Ureter (tissue), 1 donor: ENCODE data around the gene NSD1. TPM values are rescaled to one million over a fixed set of nuclear protein-coding genes. Genes with fewer than 3 reads are reported as not detected.
"Not testable (repeated sequence)": the region's sequence is repeated elsewhere in the genome, so short reads cannot be mapped to it uniquely, and the experiment has no call there.

Experiments used
- DNase-seq: peaks from one replicate; pipeline ENCODE4 v3.0.0-alpha.2; 2020; ENCODE audit warnings: low spot score
- total RNA-seq: library from RNA; stranded (reverse); gene quantifications from one replicate; pipeline ENCODE4 v1.2.4, GENCODE V29; 2023
- donor health status: DM: yes; HTN: yes; CAD: no.

Gene NSD1
- total RNA-seq, 1 donor from 2014 or later, result 118 TPM

DNA sequence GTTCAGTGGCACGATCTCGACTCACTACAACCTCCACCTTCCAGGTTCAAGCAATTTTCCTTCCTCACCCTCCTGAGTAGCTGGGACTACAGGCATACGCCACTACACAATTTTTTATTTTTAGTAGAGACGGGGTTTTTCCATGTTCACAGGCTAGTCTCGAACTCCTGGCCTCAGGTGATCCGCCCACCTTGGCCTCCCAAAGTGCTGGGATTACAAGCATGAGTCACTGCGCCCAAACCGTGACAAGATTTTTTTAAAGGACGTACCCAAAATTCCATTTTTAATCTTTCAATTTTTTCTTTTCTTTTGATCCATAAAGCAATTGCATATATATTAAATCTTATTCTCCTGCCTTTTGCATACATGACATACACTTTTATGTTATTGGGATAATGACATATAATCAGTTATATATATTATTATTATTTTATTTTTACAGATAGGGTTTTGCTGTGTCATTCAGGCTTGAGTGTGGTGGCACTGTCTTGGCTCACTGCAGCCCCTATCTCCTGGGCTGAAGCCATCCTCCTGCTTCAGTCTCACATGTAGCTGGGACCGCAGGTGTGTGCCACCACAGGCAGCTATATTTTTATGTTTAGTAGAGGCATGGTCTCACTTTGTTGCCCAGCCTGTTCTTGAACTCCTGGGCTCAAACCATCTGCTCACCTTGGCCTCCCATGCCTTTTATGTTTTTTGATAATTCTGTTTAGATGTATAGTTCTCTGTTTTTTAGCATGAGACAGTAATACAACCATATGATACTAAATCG, 98.1 kb downstream of the NSD1 start:
- no peak for DNase-seq

DNA sequence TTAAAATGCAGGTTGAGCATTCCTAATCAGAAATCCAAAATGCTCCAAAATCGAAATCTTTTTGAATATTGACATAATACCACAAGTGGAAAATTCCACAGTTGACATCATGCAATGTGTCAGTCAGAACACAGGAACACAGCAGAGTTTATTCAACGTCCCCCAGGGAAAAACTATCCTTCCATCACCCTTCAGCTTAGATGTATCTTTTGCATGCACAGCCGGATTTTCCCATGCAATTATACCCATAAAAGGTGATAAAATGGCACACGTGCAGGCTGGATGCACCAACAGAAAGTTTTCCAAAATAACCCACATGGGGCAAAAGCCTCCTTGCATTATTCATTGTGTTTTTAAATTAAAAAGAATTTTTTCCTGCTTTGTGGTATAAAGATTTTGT, 98.8 kb downstream of the NSD1 start:
- DNase-seq, result no peak

DNA sequence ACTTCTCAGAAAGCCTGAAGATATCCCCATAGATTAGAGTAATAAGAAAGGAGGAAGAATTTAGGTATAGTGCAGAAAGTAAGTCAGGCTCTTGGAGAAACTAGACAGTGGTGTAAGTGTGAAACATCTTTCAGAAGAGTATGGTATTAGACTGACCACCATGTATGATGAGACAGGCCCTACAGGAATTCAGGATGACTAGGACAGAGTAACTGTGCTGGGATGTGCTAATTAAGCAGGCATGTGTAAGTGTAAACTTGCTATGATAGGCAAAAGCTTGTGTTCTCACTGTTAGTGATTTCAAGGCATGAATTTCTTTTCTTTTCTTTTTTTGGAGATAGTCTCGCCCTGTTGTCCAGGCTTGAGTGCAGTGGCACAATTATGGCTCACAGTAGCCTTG, 99.2 kb downstream of the NSD1 start:
- no peak for DNase-seq

DNA sequence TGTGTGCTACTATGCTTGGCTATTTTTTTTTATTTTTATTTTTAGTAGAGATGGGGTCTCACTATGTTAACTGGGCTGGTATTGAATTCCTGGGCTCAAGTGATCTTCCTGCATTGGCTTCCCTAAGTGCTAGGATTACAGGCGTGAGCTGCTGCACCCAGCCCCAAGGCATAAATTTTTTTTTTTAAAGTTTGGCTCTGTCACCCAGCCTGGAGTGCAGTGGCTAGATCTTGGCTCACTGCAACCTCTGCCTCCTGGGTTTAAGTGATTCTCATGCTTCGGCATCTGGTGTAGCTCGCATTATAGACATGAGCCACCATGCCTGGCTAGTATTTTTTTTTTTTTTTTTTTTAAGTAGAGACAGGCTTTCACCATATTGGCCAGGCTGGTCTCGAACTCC, 99.6 kb downstream of the NSD1 start:
- DNase-seq, result no peak

DNA sequence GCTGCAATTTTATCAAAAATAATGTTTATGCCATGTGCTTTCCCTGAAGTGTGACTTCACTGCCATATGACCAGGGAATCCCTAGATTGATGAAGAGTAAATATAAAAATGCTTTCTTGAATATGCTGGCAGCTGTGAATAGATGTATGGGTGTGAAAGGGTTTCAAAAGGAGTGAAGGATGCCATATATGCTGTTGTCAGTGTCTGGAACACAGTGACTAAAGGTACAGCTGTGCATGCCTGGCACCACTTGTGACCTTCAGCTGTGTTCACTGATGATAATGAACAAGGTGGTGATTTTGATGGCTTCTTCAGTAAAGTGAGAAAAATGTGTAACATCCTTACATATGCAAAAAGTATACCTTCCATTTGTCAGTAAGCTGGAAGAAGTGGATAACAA, 100.2 kb downstream of the NSD1 start:
- DNase-seq, result no peak

DNA sequence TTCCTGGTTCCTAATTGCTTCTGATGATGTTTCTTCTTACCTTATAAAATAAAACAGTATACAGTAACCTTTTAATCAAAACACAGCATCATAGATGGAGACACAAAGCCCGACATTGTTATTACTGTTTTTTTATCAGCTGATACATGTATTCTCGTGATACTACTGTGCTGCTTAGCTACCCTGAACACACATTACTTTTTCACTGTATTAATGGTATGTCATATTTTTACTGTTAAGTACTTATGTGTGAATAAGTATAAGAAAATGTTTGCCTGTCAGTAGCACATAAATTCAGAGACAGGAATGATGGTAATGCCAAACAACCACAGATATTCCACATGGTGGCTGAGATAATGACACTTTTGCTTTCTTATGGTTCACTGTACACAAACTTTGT, 101.3 kb downstream of the NSD1 start:
- no peak for DNase-seq

DNA sequence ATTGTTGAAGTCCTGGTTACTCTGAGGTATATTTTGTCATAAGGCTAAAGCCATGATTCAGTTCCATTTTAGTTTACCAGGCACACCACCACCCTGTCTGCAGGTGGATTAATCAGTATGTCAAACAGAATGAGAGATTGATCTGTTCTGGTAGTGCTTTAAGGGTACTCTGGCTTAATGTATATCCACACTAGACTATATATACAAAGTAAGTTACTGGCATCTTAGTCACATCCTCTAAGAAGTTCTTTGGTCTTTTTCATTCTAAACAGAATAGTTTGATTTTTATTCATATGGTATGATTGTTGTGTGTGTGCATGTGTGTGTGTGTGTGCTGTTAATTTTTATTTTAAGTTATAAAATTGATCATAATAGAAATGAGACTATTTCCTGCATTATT, 108.2 kb downstream of the NSD1 start:
- no peak for DNase-seq

DNA sequence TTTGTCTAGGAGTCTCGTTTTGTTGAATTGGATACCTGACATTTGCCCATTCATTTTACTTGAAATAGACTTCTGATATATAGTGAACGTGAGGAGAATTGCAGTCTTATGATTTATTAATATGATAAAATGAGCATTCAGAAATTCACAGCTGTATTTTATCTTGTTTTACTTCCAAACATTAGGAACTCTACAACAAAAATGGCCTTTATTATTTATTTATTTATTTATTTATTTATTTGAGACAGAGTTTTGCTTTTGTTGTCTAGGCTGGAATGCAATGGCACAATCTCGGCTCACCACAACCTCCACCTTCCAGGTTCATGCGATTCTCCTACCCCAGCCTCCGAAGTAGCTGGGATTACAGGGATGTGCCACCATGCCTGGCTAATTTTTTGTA, 108.7 kb downstream of the NSD1 start:
- no peak for DNase-seq

DNA sequence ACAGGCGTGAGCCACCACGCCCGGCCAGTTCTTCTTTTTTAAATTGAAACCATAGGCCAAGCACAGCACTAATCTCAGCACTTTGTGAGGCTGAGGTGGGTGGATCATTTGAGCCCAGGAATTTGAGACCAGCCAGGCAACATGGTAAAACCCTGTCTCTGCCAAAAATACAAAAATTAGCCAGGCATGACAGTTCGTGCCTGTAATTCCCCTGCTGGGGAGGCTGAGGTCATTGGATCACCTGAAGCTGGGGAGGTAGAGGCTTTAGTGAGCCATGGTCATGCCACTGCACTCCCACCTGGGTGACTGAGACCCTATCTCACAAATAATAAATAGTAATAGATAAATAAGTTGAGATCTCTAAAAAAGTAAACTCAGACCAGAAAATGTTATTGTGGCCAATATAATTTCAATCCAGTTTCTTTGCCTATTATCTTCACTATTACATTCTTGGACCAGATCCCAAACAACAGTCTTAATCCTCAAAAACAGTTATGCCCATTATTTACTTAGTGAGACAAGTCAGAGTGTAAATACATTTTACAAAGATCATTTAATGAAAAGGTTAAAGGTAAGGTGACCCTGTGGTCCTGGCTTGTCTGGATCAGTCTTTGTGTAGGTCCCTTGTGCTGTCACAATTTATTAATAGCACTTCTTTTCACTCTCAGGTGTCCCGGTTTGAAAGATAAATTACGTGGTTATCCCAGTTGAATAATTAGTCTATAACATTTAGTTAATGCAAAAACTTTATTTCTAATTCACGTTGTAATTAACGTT, 116.4 kb downstream of the NSD1 start:
- no peak for DNase-seq

DNA sequence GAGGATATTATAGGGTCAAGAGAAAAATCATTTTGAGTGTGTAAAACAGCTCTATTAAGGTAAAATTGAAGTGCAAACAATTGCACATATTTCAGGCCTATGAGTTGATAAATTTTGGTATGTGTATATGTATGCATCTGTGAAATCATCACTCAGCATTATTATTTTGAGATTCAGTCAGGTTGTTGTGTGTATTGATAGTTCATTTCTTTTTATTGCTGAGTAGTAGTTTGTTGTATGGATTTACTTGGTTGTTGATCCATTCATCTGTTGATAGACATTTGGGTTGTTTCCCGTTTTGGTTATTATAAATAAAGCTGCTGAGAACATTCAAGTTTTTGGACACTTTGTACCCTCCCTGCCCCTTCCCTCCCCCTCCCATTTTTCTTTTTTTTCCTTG, 119.7 kb downstream of the NSD1 start:
- no peak for DNase-seq

DNA sequence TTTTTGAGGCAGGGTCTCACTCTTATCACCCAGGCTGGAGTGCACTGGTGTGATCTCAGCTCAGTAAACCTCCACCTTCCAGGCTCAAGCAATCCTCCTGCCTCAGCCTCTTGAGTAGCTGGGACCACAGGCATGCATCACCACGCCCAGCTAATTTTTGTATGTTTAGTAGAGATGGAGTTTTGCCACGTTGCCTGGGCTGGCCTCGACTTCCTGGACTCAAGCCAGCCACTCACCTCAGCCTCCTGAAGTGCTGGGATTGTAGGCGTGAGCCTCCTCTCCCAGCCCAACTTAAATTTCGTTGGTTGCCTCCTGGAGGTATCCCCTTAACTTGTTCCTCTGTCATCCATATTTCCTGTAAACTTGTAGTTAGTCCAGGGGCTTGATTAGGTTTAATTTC, 122.7 kb downstream of the NSD1 start:
- no peak for DNase-seq

DNA sequence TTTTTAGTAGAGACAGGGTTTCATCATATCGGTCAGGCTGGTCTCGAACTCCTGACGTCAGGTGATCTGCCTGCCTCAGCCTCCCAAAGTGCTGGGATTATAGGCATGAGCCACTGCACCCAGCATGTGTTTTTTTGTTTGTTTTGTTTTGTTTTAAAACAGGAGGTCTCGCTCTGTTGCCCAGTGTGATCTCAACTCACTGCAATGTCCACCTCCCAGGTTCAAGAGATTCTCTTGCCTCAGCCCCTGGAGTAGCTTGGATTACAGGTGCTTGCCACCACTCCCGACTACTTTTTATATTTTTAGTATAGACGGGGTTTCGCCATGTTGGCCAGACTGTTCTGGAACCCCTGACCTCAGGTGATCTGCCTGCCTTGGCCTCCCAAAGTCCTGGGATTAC, 125.1 kb downstream of the NSD1 start:
- not testable (repeated sequence) for DNase-seq

DNA sequence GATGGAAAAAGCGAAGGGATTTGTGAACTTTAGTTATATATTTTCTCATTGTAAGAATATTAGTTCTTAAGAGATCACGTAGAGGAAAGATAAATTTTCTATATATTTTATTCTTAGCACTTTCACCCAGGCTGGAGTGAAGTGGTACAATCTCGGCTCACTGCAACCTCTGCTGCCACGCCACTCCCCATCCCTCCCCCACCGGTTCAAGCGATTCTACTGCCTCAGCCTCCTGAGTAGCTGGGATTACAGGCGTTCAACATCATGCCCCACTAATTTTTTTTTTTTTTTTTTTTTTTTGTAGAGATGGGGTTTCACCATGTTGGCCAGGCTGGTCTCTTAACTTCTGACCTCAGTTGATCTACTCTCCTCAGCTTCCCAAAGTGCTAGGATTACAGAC, 127.4 kb downstream of the NSD1 start:
- no peak for DNase-seq

DNA sequence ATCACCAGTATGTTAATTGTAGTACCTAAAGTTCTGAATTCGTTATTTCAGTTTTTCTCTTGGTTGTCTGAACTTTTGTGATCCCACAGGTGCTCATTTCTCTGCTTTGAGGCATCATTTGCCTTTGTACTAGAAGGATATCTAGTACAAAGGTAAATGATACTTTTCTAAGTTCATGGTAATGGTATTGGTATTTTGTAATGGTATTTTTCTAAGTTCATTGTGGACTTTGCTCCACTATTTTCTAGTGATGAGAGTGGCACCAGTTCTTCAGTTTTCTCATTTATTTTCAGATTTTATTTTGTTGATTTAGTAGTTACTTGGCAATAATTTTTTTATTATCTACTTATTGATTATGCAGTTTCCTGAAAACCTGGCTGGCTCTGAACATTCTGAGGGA, 127.9 kb downstream of the NSD1 start:
- DNase-seq, result no peak

DNA sequence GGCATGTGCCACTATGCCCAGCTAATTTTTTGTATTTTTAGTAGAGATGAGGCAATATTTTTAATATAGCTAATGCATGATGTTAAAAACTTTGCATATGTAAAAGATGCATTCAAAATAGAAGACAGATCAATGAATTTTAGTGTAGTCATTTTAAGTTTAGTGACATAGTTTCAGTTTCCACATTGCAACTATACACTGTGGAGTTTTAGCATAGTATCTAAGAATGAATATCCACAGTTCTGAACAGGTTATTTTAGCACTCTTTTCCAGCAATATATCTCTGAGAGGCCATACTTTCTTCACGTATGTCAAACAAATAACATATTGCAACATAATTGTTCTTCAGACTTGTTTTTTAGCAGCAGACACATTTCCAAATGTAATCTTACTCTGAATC, 130.6 kb downstream of the NSD1 start:
- DNase-seq, result no peak

DNA sequence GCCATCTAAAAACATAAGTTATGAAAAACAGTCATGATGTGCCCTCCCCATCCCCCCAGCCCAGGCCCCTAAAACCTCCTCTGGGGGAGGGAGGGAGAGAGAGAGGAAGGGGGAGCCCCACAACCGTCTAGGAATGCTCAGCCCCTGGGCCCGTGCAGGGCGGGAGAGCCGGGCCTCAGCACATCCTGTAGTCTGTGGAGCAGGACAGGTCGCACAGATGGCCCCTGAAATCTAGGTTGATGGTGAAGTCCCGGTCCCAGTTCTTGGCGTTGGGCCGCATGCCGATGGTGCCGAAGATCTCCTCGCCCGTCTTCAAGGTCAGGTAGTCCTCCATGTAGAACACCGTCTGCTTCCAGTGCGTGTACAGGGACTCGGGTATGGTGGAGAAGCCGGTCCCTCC, 131.8 kb downstream of the NSD1 start:
- no peak for DNase-seq

DNA sequence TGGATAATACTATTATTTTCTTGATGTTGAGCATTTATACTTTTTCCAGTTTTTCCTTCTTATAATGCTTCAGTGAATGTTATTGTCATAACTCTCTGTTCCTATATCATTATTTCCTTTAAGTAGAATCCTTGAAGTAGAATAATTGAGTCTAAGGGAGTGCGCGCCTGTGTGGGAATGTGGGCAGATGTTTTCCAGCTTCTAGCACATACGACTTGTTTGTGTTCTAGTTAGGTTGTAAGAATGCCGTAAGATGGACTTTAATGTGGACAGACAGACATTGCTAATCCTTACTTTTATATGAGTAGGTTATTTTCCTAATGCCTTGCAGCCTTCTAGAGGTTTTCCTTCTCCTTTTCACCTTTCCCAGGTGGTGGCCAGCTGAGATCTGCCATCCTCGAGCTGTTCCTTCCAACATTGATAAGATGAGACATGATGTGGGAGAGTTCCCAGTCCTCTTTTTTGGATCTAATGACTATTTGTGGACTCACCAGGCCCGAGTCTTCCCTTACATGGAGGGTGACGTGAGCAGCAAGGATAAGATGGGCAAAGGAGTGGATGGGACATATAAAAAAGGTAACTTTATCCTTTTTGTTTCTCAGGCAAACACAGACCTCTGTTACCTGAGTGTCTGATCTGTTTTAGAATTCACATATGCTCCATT, 135.8 kb downstream of the NSD1 start:
- DNase-seq, result no peak

DNA sequence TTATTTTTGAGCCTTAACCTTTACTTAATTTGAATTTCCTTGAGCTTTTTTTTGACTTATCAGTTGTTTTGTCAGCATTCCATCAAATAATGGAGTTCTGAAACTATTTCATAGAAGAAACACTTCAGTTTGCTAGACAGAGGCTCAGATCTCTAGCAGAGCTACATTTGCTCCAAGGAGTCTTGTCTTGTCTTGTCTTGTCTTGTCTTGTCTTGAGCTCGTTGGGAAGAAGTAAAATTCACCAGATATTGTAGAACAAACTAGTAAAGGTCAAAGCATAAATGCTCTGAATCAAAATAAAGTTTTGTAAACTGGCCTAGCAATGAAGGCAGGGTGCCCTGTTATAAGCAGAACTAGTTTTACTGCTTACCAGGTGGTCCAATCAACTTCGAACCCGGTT, 136.4 kb downstream of the NSD1 start:
- DNase-seq, result no peak

DNA sequence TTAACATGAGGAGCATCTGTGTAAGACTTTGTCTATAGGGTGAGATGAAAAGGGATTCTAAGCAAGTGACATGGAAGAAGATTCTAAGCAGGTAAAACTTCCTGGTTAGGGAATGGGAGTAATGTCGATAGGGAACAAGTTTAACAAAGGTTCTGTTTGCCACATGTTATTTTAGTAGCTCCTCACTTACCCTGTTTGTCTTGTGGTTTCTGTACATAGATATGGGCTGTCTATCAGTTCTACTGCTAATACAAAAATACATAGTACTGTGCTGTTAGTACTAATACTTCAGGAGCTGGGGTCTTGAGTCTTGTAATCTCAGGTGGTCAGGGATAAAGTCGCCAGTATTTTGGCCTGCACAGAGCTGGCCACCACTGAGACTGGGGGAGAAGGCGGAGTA, 137.1 kb downstream of the NSD1 start:
- no peak for DNase-seq

DNA sequence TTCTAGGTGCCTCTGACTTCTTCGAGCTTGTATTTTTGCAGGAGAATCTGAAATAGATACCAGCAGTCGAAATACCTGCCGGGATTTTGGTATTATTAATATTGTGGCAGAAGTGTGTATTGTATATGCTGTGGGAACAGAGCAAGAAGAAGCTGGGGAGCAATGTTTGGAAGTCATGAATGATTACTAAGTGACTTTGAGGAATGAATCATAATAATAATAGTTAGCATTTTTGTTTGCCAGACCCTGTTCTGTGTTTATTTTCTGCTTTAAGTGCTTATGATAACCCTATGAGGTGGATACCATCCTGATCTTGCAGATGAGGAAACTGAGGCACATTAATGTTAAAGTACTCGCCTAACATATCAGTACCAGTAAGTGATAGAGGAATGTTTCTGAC, 137.5 kb downstream of the NSD1 start:
- no peak for DNase-seq

DNA sequence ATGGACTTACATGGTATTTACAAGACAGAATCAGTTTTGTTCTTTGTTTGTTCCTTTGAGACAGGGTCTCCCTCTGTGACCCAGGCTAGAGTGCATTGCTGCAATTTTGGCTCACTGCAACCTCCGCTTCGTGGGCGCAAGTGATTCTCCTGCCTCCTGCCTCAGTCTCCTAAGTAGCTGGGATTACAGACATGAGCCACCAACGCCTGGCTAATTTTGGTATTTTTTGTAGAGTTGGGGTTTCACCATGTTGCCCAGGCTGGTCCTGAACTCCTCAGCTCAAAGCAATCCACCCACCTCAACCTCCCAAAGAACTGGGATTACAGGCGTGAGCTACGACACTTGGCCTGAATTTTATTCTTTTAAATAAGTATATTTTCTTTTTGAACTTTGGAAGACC, 142.3 kb downstream of the NSD1 start:
- DNase-seq, result no peak

DNA sequence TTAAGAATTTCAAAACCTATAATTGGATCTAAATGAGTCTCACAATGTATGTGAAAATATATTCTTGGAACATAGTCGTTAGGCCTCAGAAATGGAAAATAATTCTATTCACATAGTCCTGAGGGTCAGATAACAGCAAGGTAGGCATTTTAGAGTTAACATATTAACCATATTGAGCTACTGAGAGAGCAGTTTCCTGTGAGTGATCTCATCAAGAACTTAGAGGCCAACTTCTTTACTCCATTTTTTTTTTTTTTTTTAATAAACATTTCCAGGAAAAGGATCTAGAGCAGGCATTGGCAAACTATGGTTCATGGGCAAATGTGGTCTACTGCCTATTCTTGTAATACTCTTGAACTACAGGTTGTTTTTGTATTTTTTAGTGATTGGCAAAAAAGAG, 143.3 kb downstream of the NSD1 start:
- DNase-seq, result no peak

DNA sequence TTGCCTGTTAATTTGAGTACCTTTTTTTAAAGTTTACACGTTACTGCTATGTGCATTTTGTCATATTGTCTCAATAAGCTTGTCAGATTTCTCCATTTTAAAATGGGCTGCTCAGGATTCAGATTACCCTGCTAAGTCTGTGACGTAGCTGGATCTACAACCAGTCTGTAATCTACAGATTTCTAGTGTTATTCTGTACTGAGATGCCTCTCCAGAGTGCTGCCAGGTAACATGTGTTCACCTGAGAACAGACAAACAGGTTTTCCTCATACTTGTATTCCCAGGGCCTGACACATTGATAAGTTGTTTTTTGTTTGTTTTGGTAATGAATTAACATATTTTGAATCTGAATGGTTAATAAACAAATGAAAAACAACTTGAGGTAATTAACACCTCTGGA, 154.6 kb downstream of the NSD1 start:
- DNase-seq, result no peak
